ENCODE measurements around the gene PLA2G4A.

Gene PLA2G4A

DNA sequence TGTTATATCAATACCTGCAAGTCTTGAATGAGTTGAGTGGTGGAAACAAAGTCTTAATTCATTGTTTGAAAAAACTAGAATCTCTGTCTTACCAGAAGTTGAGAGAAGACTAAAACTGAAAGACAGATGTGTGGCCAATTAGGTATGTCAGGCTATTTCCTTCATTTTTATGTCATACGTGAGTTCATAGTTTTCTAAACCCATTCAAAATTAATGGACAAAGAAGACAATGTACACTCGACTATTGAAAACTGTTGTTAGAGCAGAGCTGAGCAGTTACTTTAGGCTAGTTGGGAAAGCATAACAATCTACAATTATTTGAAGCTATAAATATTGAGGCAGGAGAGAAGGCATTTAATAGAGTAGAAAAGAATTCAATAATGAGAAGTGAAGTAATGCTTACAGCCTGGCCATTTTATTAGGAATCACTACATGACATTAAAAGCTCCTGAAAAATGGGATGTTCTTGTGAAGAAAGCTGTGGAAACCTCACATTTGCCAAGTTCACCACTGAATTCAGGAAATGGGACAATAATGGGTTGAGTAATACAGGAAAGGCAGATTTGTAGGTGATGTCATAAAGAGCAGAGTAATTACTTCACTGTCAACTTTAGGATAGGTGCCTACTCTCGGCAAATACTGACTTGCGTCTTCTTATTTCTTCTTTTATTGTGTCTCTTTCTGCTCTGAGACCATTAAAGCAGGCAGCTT, 204.4 kb downstream of the PLA2G4A start:
- DNase-seq: no peak

DNA sequence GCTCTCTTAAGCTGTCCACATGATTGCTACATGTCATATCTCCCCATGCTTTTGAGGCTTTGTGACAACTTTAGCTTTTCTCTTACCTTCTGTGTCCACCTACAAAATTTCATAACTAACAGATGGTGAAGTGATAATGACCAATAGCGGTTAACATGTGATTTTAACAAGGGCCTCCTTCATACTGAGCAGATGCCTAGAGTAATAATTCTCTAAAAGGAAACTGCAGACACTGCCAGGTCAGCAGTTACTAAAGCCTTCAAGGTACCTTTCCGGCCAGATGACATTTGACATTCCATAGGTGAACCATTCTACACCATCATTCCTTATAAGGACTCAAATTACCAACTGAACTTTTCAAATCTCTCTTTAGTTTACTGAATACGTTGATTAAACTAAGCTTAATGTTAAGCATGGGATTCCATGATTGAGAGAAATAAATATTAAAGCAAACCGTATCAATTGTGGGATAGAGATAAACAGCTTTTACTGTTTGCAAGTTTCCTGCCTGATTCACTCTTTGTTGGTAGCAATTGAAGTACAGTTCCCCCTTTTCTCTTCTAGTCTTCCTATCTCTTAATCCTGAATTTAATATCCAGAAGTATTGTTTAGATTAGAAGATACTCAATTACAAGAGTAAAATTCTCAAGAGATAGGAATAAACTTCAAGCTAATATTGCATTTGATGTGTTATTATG, 205.1 kb downstream of the PLA2G4A start:
- no peak for DNase-seq

DNA sequence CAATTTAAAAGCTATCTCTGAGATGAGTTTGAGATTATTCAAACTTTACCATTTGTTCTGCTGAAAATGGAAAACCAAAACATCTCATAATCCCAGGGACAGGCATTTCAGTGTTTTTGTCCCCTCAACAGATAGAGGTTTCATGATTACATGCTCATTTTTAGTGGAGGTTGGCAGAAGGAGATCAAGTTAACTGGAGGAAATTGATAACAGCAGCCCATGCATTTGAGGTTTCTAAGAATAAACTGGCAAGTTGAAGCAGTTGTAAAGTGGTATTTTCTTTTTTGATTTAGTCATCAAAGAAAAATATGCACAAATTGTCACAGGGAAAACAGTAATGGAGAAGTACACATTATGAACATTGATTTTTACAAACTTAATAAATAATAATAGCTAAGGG, 205.8 kb downstream of the PLA2G4A start:
- no peak for DNase-seq

DNA sequence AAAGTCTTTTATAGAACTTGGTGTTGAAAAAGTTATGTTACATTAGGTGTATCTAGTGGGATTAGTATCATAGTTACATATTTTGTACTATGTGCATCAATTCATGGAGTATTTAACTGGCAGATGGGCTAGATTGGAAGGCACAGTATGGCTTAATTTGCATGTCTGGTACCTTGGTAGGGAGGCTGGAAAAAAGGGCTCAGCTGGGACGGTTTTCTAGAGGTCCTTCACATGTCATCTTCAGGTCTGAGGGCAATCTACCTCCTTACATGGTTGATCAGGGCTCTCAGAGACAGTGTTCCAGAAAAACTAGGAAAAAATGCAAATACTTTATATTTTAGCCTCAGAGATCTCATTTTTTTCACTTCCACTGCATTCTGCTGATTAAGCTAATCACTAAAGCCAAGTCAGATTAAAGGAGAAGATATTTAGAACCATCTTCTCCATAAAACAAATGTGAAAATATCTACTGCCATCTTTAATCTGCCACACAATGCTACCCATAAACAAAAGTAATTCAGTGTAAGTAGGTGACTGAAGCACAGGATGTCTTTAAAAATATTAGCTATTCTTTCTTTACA, 209.3 kb downstream of the PLA2G4A start:
- no peak for DNase-seq

All from NCI-H446 (cell line).